Measurements from ENCODE around the gene REEP3. TPM values are rescaled to one million over a fixed set of nuclear protein-coding genes. Genes with fewer than 3 reads are reported as not detected.

REEP3 gene
- total and polyA plus RNA-seq, 2 of the 4 experiments (the other 2 are of a cell fraction): 11.7 to 28.9 TPM

DNA sequence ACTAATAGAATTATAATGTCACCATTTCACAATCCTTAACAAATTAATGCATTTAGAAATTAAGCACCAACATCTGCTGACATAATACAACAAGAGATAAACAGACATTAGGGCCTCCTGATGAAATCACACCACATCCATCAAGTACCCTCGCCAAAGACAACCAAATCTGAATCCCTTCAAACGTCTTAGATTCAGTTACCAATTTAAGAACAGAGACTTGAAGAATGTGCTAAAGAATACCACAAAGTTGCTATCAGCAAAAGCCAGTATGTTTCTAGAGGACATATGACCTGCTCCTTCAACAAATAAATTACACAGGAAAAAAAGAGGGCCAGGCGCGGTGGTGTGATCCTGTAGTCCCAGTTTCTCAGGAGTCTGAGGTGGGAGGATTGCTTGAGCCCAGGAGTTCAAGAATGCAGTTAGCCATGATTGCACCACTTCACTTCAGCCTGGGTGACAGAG is 144.5 kb downstream of the REEP3 start:
- no peak overlapping the region for H2AK9ac ChIP-seq (replicated peaks; ENCODE audit: low read depth, low read length, poor library complexity)
- H3K4ac ChIP-seq (ENCODE audit: low read depth, low read length): no peak overlapping the region
- H3K4me3 ChIP-seq (ENCODE audit: insufficient read depth, low read depth, low read length): no peak overlapping the region
- no peak for TF ChIP-seq FOS (IDR thresholded peaks at IDR 0.05; ENCODE audit: low read depth, low read length)
- no peak for TF ChIP-seq MXI1 (IDR thresholded peaks at IDR 0.05; ENCODE audit: borderline replicate concordance, low read depth, low read length)
- TF ChIP-seq SMC3 (IDR thresholded peaks at IDR 0.05; ENCODE audit: low read depth, low read length): no peak
- TF ChIP-seq NFE2L2 (IDR thresholded peaks at IDR 0.05; ENCODE audit: low read depth, low read length): no peak
- TF ChIP-seq, protein P1, sequence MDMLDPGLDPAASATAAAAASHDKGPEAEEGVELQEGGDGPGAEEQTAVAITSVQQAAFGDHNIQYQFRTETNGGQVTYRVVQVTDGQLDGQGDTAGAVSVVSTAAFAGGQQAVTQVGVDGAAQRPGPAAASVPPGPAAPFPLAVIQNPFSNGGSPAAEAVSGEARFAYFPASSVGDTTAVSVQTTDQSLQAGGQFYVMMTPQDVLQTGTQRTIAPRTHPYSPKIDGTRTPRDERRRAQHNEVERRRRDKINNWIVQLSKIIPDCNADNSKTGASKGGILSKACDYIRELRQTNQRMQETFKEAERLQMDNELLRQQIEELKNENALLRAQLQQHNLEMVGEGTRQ (IDR thresholded peaks at IDR 0.05; ENCODE audit: low read depth, low read length): no peak
- no peak for TF ChIP-seq CEBPB (IDR thresholded peaks at IDR 0.05; ENCODE audit: low read depth, low read length)
- no peak for TF ChIP-seq MAZ (IDR thresholded peaks at IDR 0.05; ENCODE audit: borderline replicate concordance, low read depth, low read length)
- no peak for TF ChIP-seq RFX5 (IDR thresholded peaks at IDR 0.05; ENCODE audit: low read depth, low read length)
- TF ChIP-seq RCOR1 (IDR thresholded peaks at IDR 0.05; ENCODE audit: insufficient replicate concordance, low read length): no peak
- TF ChIP-seq CHD1 (IDR thresholded peaks at IDR 0.05; ENCODE audit: low read depth, low read length): no peak
- TF ChIP-seq POLR2A (IDR thresholded peaks at IDR 0.05; ENCODE audit: low read depth, low read length): no peak
- no peak for TF ChIP-seq CTCF (conservative IDR thresholded peaks at IDR 0.05; ENCODE audit: low read depth, low read length)
- TF ChIP-seq MAFK (IDR thresholded peaks at IDR 0.05; ENCODE audit: low read depth, low read length): no peak
- TF ChIP-seq, protein P2, sequence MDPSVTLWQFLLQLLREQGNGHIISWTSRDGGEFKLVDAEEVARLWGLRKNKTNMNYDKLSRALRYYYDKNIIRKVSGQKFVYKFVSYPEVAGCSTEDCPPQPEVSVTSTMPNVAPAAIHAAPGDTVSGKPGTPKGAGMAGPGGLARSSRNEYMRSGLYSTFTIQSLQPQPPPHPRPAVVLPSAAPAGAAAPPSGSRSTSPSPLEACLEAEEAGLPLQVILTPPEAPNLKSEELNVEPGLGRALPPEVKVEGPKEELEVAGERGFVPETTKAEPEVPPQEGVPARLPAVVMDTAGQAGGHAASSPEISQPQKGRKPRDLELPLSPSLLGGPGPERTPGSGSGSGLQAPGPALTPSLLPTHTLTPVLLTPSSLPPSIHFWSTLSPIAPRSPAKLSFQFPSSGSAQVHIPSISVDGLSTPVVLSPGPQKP (IDR thresholded peaks at IDR 0.05; ENCODE audit: borderline replicate concordance, low read depth, low read length): no peak
- no peak for TF ChIP-seq BHLHE40 (IDR thresholded peaks at IDR 0.05; ENCODE audit: low read depth, low read length)
- TF ChIP-seq RAD21 (IDR thresholded peaks at IDR 0.05; ENCODE audit: low read length): no peak
- peak; percentile 20 for DNase-seq
- no peaks in the 10 kb centered on the region for H3K27me3 ChIP-seq (ENCODE audit: control insufficient read depth, insufficient read depth, low read length)
- no peak overlapping the region for H2BK120ac ChIP-seq (ENCODE audit: low read depth, low read length)
- H3K9ac ChIP-seq (ENCODE audit: low read depth, low read length): no peak overlapping the region
- in situ Hi-C loops (cut with MboI; ENCODE audit: low sequenced_read_pairs) (no loop called here), intact Hi-C loops (cut with micrococcal nuclease) (no loop called here), dilution Hi-C loops (cut with HindIII; ENCODE audit: low sequenced_read_pairs, unreplicated experiment) (no loop called here)
- H2BK20ac ChIP-seq (ENCODE audit: low read depth, low read length): no peak overlapping the region
- H4K5ac ChIP-seq (ENCODE audit: low read depth, low read length): no peak overlapping the region
- H2BK5ac ChIP-seq (ENCODE audit: low read depth, low read length, poor library complexity, severe bottlenecking): no peak overlapping the region
- no peaks in the 10 kb centered on the region for H4K20me1 ChIP-seq (ENCODE audit: insufficient read depth, low read length)
- no peak overlapping the region for H3K56ac ChIP-seq (ENCODE audit: extremely low read depth, insufficient read depth, low read length)
- H4K8ac ChIP-seq (ENCODE audit: low read depth in 2 of 2, low read length in 2 of 2): no peak overlapping the region
- H2AFZ ChIP-seq (replicated peaks; ENCODE audit: low read length, poor library complexity): no peak overlapping the region
- no TSS peak for BruUV-seq (replicated peaks)
- CTCF ChIA-PET: no interaction called here
- no peak overlapping the region for H3K18ac ChIP-seq (ENCODE audit: low read depth, low read length)
- no peak overlapping the region for H2BK15ac ChIP-seq (ENCODE audit: low read depth, low read length)
- POLR2A ChIA-PET (ENCODE audit: unreplicated experiment): no interaction called here
- no peaks in the 10 kb centered on the region for H3K79me1 ChIP-seq (ENCODE audit: low read depth in 1 of 2, low read length in 2 of 2)
- H3K4me1 ChIP-seq (ENCODE audit: control insufficient read depth, insufficient read depth, low read length): peaks cover 2% of the 10 kb centered on the region; the same call in 1 of the 2 replicates
- no CpG with 5 or more reads among the region's 4 CpGs for WGBS, 2 experiments (ENCODE audit: extremely low coverage in 2 of 2, insufficient read length in 1 of 2)
- no peaks in the 10 kb centered on the region for H3K9me3 ChIP-seq (ENCODE audit: control insufficient read depth, insufficient read depth, low read length)
- no peak overlapping the region for H3K27ac ChIP-seq (ENCODE audit: insufficient read depth, low read length)
- H3K36me3 ChIP-seq (ENCODE audit: control insufficient read depth, insufficient read depth, low read length): no peaks in the 10 kb centered on the region
- no peak overlapping the region for H3K23ac ChIP-seq (ENCODE audit: low read depth, low read length)
- no peak overlapping the region for H2AK5ac ChIP-seq (ENCODE audit: low read depth, low read length)
- no peak overlapping the region for H3K14ac ChIP-seq (replicated peaks; ENCODE audit: low read depth, low read length)
- no peak; the same call in 1 of the 2 replicates for ATAC-seq (ENCODE audit: low read depth)
- H4K91ac ChIP-seq (ENCODE audit: insufficient read depth, low read depth, low read length): no peak overlapping the region
- H3K9me1 ChIP-seq (ENCODE audit: insufficient read depth, low read length): 0 out of 2 replicates have a peak, but pooled peaks cover 4% of the 10 kb centered on the region
- H3K4me2 ChIP-seq (ENCODE audit: low read depth, low read length): no peak overlapping the region

Data from IMR-90 (cell line).